NCI-H748 treated with DMSO at 0.1 percent for 48 hours (cell line): ENCODE results near the gene TBXT.

Experiments
- DNase-seq: peaks from one replicate; lab custom pipeline; 2025; lab: John Stamatoyannopoulos, UW

Gene TBXT

DNA sequence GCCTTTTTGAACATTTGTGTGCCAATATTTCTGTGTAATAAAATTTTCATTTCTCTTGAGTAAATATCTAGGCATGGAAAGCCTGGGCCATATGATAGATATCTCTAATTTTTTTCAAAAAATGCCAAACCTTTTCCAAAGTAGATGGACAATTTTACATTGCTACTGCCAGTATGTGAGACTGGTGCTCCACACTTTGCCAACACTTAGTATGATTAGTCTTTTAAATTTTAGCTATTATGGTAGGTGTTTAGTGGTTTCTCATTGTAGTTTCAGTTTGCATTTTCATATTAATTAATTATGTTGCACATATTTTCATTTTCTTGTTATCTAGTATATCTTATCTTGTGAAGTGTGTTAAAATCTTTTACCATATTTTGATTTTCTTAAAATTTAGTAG is 52.0 kb downstream of the TBXT start:
- no peak for DNase-seq

DNA sequence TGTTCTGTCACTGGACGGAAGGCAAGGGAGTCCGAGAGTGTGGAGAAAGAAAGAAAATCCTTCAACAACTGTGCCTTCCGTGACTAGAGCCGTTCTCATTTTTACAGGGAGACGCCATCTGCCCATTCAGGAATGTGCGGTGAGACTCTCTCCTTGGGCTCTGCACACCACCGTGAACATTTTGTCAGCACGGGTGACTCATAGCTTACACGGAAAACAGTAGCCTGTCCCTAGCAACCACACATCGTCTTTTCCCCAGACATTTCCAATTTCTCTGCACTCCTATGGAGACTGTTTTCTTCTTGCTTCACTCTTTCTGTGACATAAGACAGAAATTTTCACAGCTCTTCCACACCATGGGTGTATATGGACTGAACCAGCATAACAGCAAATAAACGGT is 55.1 kb downstream of the TBXT start:
- DNase-seq, result no peak

DNA sequence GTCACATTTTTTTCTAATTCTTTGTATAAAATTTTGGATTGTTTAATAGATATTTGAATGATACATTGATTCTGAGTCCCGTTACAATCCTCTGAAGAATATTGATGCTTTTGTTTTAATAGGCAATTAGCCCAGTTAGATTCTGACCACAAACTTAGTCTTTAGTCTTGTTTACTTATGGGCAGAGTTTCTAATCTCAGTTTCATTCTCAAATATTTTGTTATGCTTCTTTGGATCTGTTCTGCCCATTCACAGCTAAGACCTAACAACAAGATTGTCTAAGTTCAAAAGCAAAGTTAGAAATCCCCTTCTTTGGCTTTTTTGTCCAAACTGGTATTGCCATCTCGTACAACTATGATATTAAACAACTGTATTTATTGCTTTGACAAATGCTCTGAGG is 58.0 kb downstream of the TBXT start:
- DNase-seq, result no peak
